ENCODE measurements around the gene ZNF32. TPM values are rescaled to one million over a fixed set of nuclear protein-coding genes. Genes with fewer than 3 reads are reported as not detected.

The ZNF32 gene
- total and polyA plus RNA-seq, 2 donors (not counting 3 experiments of a cell fraction or from before 2014, with no cell fraction given), result 12.5 to 14.4 TPM

DNA sequence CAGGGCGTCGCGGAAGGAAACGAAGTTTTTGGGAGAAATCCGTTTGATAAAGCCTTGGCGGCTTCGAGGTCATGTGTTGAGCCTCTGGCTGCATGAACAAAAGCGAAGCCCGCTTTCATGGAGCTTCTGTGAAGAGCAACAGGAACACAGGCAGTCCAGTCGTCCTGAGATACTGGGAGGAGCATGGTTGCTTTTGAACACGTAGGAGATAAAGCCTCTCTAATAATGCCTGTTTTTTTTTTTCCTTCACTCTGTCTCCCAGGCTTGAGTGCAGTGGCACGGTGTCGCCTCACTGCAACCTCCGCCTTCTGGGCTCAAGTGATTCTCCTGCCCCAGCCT, 473 bp upstream of the ZNF32 start:
- peak overlapping the region; percentile 82 for H3K9ac ChIP-seq (replicated peaks; ENCODE audit: extremely low read depth, insufficient read depth, low read length)
- no peaks in the 10 kb centered on the region for H3K9me1 ChIP-seq (replicated peaks; ENCODE audit: control insufficient read depth, extremely low read depth, insufficient read depth, low read length)
- no peak overlapping the region for H3K27ac ChIP-seq (ENCODE audit: insufficient read depth, low read depth, low read length)
- intact Hi-C loops (cut with micrococcal nuclease), result loop anchor here (2.0 to 5.0 kb wide), 2 partner anchors 44 to 77 kb away; partner anchors contain the start of gene ZNF239
- H3K36me3 ChIP-seq (ENCODE audit: control insufficient read depth in 2 of 2, extremely low read depth in 1 of 2, insufficient read depth in 2 of 2, low read length in 2 of 2), result peaks cover 0 to 10% of the 10 kb centered on the region in 2 experiments
- peaks cover 0 to 6% of the 10 kb centered on the region in 2 experiments for H3K27me3 ChIP-seq (ENCODE audit: control insufficient read depth in 2 of 2, insufficient read depth in 2 of 2, low read length in 2 of 2)
- dilution Hi-C loops (cut with MboI; ENCODE audit: extremely low pct_ligation_motif_present, low sequenced_read_pairs), result no loop called here
- CTCF ChIA-PET, result interaction anchor here (0.6 to 1.5 kb wide), 2 partner anchors 738 to 831 kb away, joined by 4 to 5 read pairs; no protein-coding TSS in a partner anchor
- POLR2A ChIA-PET, result no interaction called here
- H2AFZ ChIP-seq (ENCODE audit: low read depth, low read length), result peak overlapping the region; percentile 97
- FAIRE-seq (no peak), DNase-seq (ENCODE audit: low read depth, low spot score) (no peak)
- H3K79me2 ChIP-seq (ENCODE audit: control insufficient read depth, insufficient read depth, low read length), result no peaks in the 10 kb centered on the region
- H3K4me3 ChIP-seq (replicated peaks in 1 of 3; ENCODE audit: insufficient read depth in 1 of 3, low read depth in 1 of 3, low read length in 3 of 3), result peak overlapping the region; percentile 22 to 77 (median 62)
- H3K4me2 ChIP-seq (ENCODE audit: insufficient read depth, low read length), result peak overlapping the region; percentile 61
- H3K9me3 ChIP-seq (replicated peaks; ENCODE audit: control insufficient read depth, insufficient read depth, low read length), result peaks cover 8% of the 10 kb centered on the region
- peaks cover 5% of the 10 kb centered on the region for H3K4me1 ChIP-seq (ENCODE audit: control insufficient read depth, extremely low read depth, insufficient read depth, low read length)
- TF ChIP-seq, protein P1, sequence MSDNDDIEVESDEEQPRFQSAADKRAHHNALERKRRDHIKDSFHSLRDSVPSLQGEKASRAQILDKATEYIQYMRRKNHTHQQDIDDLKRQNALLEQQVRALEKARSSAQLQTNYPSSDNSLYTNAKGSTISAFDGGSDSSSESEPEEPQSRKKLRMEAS (IDR thresholded peaks at IDR 0.05; ENCODE audit: insufficient read depth, insufficient read length), result no peak
- TF ChIP-seq POLR2AphosphoS5 (IDR thresholded peaks at IDR 0.05; ENCODE audit: insufficient read depth, low read depth, low read length) (no peak), POLR2A (IDR thresholded peaks at IDR 0.05; ENCODE audit: low read depth, low read length) (no peak), EZH2 (IDR thresholded peaks at IDR 0.05; ENCODE audit: borderline replicate concordance, low read depth, low read length, severe bottlenecking) (no peak), GATA2 (IDR thresholded peaks at IDR 0.05; ENCODE audit: insufficient read depth, insufficient read length, low read depth, low read length) (no peak), FOS (IDR thresholded peaks at IDR 0.05; ENCODE audit: borderline replicate concordance, insufficient read depth, low read length) (no peak), JUN (IDR thresholded peaks at IDR 0.05; ENCODE audit: borderline replicate concordance, insufficient read depth, insufficient read length, low read depth) (no peak), MYC (IDR thresholded peaks at IDR 0.05; ENCODE audit: low read depth, low read length) (no peak)
- TF ChIP-seq, protein P2, sequence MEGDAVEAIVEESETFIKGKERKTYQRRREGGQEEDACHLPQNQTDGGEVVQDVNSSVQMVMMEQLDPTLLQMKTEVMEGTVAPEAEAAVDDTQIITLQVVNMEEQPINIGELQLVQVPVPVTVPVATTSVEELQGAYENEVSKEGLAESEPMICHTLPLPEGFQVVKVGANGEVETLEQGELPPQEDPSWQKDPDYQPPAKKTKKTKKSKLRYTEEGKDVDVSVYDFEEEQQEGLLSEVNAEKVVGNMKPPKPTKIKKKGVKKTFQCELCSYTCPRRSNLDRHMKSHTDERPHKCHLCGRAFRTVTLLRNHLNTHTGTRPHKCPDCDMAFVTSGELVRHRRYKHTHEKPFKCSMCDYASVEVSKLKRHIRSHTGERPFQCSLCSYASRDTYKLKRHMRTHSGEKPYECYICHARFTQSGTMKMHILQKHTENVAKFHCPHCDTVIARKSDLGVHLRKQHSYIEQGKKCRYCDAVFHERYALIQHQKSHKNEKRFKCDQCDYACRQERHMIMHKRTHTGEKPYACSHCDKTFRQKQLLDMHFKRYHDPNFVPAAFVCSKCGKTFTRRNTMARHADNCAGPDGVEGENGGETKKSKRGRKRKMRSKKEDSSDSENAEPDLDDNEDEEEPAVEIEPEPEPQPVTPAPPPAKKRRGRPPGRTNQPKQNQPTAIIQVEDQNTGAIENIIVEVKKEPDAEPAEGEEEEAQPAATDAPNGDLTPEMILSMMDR (IDR thresholded peaks at IDR 0.05; ENCODE audit: extremely low read depth in 1 of 2, insufficient read depth in 1 of 2, low read depth in 1 of 2, low read length in 2 of 2), result no peak
- H4K20me1 ChIP-seq (replicated peaks; ENCODE audit: control insufficient read depth, extremely low read depth, insufficient read depth, low read length), result no peaks in the 10 kb centered on the region
- BruUV-seq (replicated peaks), result no TSS peak
